Measurements from ENCODE around the gene ALKBH6. TPM values are rescaled to one million over a fixed set of nuclear protein-coding genes. Genes with fewer than 3 reads are reported as not detected.

Gene ALKBH6
- total RNA-seq, 1 experiment from 2014 or later = 20.1 TPM

- Histone ChIP-seq H3K27me3 (replicated peaks; ENCODE audit: insufficient read depth, low read depth, low read length, poor library complexity) (no peaks in the 10 kb centered on the region), H3K9me3 (ENCODE audit: low read depth, low read length, poor library complexity, severe bottlenecking) (no peaks in the 10 kb centered on the region), H3K4me3 (ENCODE audit: low read depth, low read length, poor library complexity, severe bottlenecking) (no peak overlapping the region), H3K27ac (ENCODE audit: low read depth, low read length, poor library complexity, severe bottlenecking) (no peak overlapping the region), H3K36me3 (ENCODE audit: insufficient read depth, low read length, poor library complexity, severe bottlenecking) (no peaks in the 10 kb centered on the region), H3K4me1 (ENCODE audit: insufficient read depth, low read length, poor library complexity, severe bottlenecking) (no peaks in the 10 kb centered on the region)
- intact Hi-C loops (cut with micrococcal nuclease; ENCODE audit: unreplicated experiment) = no loop called here
- BruUV-seq (replicated peaks) = no TSS peak
- DNase-seq (ENCODE audit: low spot score) = peak; percentile 63
- no peak for TF ChIP-seq EZH2 (IDR thresholded peaks at IDR 0.05; ENCODE audit: borderline replicate concordance, low read depth, low read length, poor library complexity, severe bottlenecking)
- TF ChIP-seq, protein P1, sequence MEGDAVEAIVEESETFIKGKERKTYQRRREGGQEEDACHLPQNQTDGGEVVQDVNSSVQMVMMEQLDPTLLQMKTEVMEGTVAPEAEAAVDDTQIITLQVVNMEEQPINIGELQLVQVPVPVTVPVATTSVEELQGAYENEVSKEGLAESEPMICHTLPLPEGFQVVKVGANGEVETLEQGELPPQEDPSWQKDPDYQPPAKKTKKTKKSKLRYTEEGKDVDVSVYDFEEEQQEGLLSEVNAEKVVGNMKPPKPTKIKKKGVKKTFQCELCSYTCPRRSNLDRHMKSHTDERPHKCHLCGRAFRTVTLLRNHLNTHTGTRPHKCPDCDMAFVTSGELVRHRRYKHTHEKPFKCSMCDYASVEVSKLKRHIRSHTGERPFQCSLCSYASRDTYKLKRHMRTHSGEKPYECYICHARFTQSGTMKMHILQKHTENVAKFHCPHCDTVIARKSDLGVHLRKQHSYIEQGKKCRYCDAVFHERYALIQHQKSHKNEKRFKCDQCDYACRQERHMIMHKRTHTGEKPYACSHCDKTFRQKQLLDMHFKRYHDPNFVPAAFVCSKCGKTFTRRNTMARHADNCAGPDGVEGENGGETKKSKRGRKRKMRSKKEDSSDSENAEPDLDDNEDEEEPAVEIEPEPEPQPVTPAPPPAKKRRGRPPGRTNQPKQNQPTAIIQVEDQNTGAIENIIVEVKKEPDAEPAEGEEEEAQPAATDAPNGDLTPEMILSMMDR (conservative IDR thresholded peaks at IDR 0.05; ENCODE audit: low read depth, low read length) = no peak
- POLR2A ChIA-PET (ENCODE audit: low non-redundant PET) = no interaction called here
- CTCF ChIA-PET = no interaction called here
These were observed 50.5 kb downstream of the ALKBH6 start for GRCh38 chr19:35963514-35963913.

DNA sequence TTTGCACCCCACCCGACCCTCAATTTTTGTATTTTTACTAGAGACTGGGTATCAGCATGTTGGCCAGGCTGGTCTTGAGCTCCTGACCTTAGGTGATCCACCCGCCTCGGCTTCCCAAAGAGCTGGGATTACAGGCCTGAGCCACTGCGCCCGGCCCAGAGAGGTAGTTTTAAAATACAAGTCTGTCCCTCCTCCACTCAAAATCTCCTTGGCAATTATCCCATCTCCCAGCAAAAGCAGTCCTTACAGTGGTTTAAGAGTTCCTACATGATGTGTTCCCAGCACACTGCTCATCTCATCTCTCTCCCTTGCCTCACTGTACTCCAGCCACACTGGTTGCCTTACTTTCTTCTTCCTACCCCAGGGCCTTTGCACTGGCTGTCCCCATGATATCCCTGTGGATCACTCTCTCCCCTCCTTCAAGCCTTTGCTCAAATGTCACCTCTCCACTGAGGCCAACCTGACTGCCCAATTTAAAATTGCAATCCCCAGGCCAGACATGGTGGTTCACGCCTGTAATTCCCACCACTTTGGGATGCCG is 53.5 kb downstream of the ALKBH6 start:
- H3K27ac ChIP-seq (ENCODE audit: low read depth, low read length, poor library complexity, severe bottlenecking) = no peak overlapping the region
- no peaks in the 10 kb centered on the region for H3K9me3 ChIP-seq (ENCODE audit: low read depth, low read length, poor library complexity, severe bottlenecking)
- H3K4me1 ChIP-seq (ENCODE audit: insufficient read depth, low read length, poor library complexity, severe bottlenecking) = no peaks in the 10 kb centered on the region
- H3K36me3 ChIP-seq (ENCODE audit: insufficient read depth, low read length, poor library complexity, severe bottlenecking) = no peaks in the 10 kb centered on the region
- no TSS peak for BruUV-seq (replicated peaks)
- no peak for TF ChIP-seq EZH2 (IDR thresholded peaks at IDR 0.05; ENCODE audit: borderline replicate concordance, low read depth, low read length, poor library complexity, severe bottlenecking)
- TF ChIP-seq, protein P1 (conservative IDR thresholded peaks at IDR 0.05; ENCODE audit: low read depth, low read length) = no peak
- ChIA-PET CTCF (interaction anchor here (0.7 kb wide), 1 partner anchor 607 kb away, joined by 3 read pairs; no protein-coding TSS in a partner anchor), POLR2A (ENCODE audit: low non-redundant PET) (no interaction called here)
- no peak for DNase-seq (ENCODE audit: low spot score)
- no peaks in the 10 kb centered on the region for H3K27me3 ChIP-seq (replicated peaks; ENCODE audit: insufficient read depth, low read depth, low read length, poor library complexity)
- intact Hi-C loops (cut with micrococcal nuclease; ENCODE audit: unreplicated experiment) = no loop called here
- no peak overlapping the region for H3K4me3 ChIP-seq (ENCODE audit: low read depth, low read length, poor library complexity, severe bottlenecking)

DNA sequence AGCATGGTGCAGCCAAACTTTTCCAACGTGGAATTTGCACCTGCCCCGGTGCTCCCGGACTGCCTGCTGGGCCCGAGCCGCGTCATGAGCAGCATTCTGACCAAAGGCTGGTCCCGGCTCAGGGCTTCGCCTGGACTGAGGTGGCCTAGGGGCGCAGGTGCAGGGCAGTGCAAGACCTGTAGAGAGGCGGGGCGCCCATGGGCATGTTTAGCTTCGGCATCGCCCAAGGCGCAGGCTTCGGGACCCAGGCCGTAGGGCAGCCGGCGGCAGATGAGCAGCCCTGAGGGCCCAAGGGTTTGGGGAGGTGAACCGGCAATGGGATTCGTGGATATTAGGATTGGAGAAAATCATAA is 54.1 kb downstream of the ALKBH6 start:
- DNase-seq (ENCODE audit: low spot score) = no peak
- CTCF ChIA-PET = no interaction called here
- H3K4me3 ChIP-seq (ENCODE audit: low read depth, low read length, poor library complexity, severe bottlenecking) = no peak overlapping the region
- TF ChIP-seq EZH2 (IDR thresholded peaks at IDR 0.05; ENCODE audit: borderline replicate concordance, low read depth, low read length, poor library complexity, severe bottlenecking) = no peak
- TF ChIP-seq, protein P1 (conservative IDR thresholded peaks at IDR 0.05; ENCODE audit: low read depth, low read length) = no peak
- no peaks in the 10 kb centered on the region for H3K36me3 ChIP-seq (ENCODE audit: insufficient read depth, low read length, poor library complexity, severe bottlenecking)
- no peaks in the 10 kb centered on the region for H3K9me3 ChIP-seq (ENCODE audit: low read depth, low read length, poor library complexity, severe bottlenecking)
- intact Hi-C loops (cut with micrococcal nuclease; ENCODE audit: unreplicated experiment) = no loop called here
- no peak overlapping the region for H3K27ac ChIP-seq (ENCODE audit: low read depth, low read length, poor library complexity, severe bottlenecking)
- no peaks in the 10 kb centered on the region for H3K27me3 ChIP-seq (replicated peaks; ENCODE audit: insufficient read depth, low read depth, low read length, poor library complexity)
- no TSS peak for BruUV-seq (replicated peaks)
- no peaks in the 10 kb centered on the region for H3K4me1 ChIP-seq (ENCODE audit: insufficient read depth, low read length, poor library complexity, severe bottlenecking)
- POLR2A ChIA-PET (ENCODE audit: low non-redundant PET) = no interaction called here

Other genes with a start within 250 kb of the ALKBH6 start
- gene ARHGAP33, start 238.6 kb downstream of the ALKBH6 start, total RNA-seq (2021) = 39.6 and 49.6 TPM in 2 replicates
- not detected in 2 replicates for gene PRODH2, start 201.4 kb downstream of the ALKBH6 start, total RNA-seq (2021)
- not detected in 2 replicates for gene NPHS1, start 161.7 kb downstream of the ALKBH6 start, total RNA-seq (2021)
- 0.15 and 0.17 TPM in 2 replicates for gene KIRREL2, start 157.3 kb downstream of the ALKBH6 start, total RNA-seq (2021)
- 13.9 and 14.9 TPM in 2 replicates for gene APLP1, start 145.6 kb downstream of the ALKBH6 start, total RNA-seq (2021)
- 14.9 and 18.0 TPM in 2 replicates for gene NFKBID, start 113.7 kb downstream of the ALKBH6 start, total RNA-seq (2021)
- 4.2 and 4.5 TPM in 2 replicates for gene HCST, start 111.7 kb downstream of the ALKBH6 start, total RNA-seq (2021)
- not detected in 2 replicates for gene TYROBP, start 105.9 kb downstream of the ALKBH6 start, total RNA-seq (2021)
- 14.6 and 15.5 TPM in 2 replicates for gene LRFN3, start 77.8 kb downstream of the ALKBH6 start, total RNA-seq (2021)
- 8.9 and 11.0 TPM in 2 replicates for gene SDHAF1, start 19.0 kb downstream of the ALKBH6 start, total RNA-seq (2021)
- 0.70 TPM in 1 of 2 replicates, not detected in the other for gene SYNE4, start 5.4 kb downstream of the ALKBH6 start, total RNA-seq (2021)
- gene CLIP3, start 18.7 kb upstream of the ALKBH6 start, total RNA-seq (2021) = 9.2 and 15.8 TPM in 2 replicates
- 4.6 and 5.4 TPM in 2 replicates for gene THAP8, start 40.1 kb upstream of the ALKBH6 start, total RNA-seq (2021)
- gene WDR62, start 40.7 kb upstream of the ALKBH6 start, total RNA-seq (2021) = 39.8 and 40.4 TPM in 2 replicates
- 0.47 and 0.63 TPM in 2 replicates for gene OVOL3, start 96.9 kb upstream of the ALKBH6 start, total RNA-seq (2021)
- gene POLR2I, start 100.7 kb upstream of the ALKBH6 start, total RNA-seq (2021) = 133 and 142 TPM in 2 replicates
- 156 and 158 TPM in 2 replicates for gene TBCB, start 101.3 kb upstream of the ALKBH6 start, total RNA-seq (2021)
- gene CAPNS1, start 125.9 kb upstream of the ALKBH6 start, total RNA-seq (2021) = 577 and 579 TPM in 2 replicates
- gene COX7A1, start 138.2 kb upstream of the ALKBH6 start, total RNA-seq (2021) = not detected in 2 replicates
- 7.2 and 7.5 TPM in 2 replicates for gene ZNF565, start 200.5 kb upstream of the ALKBH6 start, total RNA-seq (2021)
- 124 and 130 TPM in 2 replicates for gene ZNF146, start 200.9 kb upstream of the ALKBH6 start, total RNA-seq (2021)